HepG2 (cell line): ENCODE data around the gene SLC16A3. TPM values are rescaled to one million over a fixed set of nuclear protein-coding genes. Genes with fewer than 3 reads are reported as not detected.
A peak's percentile ranks its signal among the peaks of the same experiment; 100 is the strongest.

Experiments
- BCL6 ChIP-seq: IDR thresholded peaks from 2 replicates; pipeline ENCODE4 v1.6.1; 2016; ENCODE audit warnings: missing genetic modification reagents, missing compliant biosample characterization
- EEA1 ChIP-seq: sonication (generic); formaldehyde crosslinking; IDR thresholded peaks from 2 replicates; pipeline ENCODE4 v1.5.1; 2020; ENCODE audit warnings: mild to moderate bottlenecking, missing genetic modification reagents, borderline replicate concordance
- KDM5A ChIP-seq: fragments of 200-600 bp; sonication (generic); IDR thresholded peaks from 2 replicates; pipeline ENCODE4 v1.7.0; 2018; ENCODE audit warnings: antibody characterized with exemption, mild to moderate bottlenecking, low read length, borderline replicate concordance
- NCOA5 ChIP-seq: sonication (generic); formaldehyde crosslinking; IDR thresholded peaks from 2 replicates; pipeline ENCODE4 v1.4.0; 2020; ENCODE audit warnings: missing genetic modification reagents
- NFIC ChIP-seq: IDR thresholded peaks from 2 replicates; pipeline ENCODE4 v1.6.1; 2012; ENCODE audit warnings: mild to moderate bottlenecking, low read length, inconsistent platforms
- NFYB ChIP-seq: sonication (generic); formaldehyde crosslinking; IDR thresholded peaks from 2 replicates; pipeline ENCODE4 v1.4.0; 2020; ENCODE audit warnings: missing genetic modification reagents
- NR2F6 ChIP-seq, 2 experiments: IDR thresholded peaks; 2 replicates each; pipeline ENCODE4 v1.6.1; 2016; ENCODE audit warnings: antibody characterized with exemption in 1 of 2, mild to moderate bottlenecking in 1 of 2
- SSRP1 ChIP-seq: IDR thresholded peaks from 2 replicates; pipeline ENCODE4 v1.6.1; 2016; ENCODE audit warnings: control low read depth
- THYN1 ChIP-seq: sonication (generic); formaldehyde crosslinking; IDR thresholded peaks from 2 replicates; pipeline ENCODE4 v1.8.1; 2023; ENCODE audit warnings: low read depth, mild to moderate bottlenecking, moderate library complexity, missing genetic modification reagents, borderline replicate concordance
- ZBTB34 ChIP-seq: sonication (generic); formaldehyde crosslinking; IDR thresholded peaks from 2 replicates; pipeline ENCODE4 v1.8.0; 2022; ENCODE audit warnings: mild to moderate bottlenecking, missing genetic modification reagents
- ZNF687 ChIP-seq: sonication (generic); formaldehyde crosslinking; IDR thresholded peaks from 2 replicates; pipeline ENCODE4 v1.5.1; 2020; ENCODE audit warnings: mild to moderate bottlenecking, missing genetic modification reagents, moderate library complexity
- ZSCAN20 ChIP-seq: sonication (generic); formaldehyde crosslinking; IDR thresholded peaks from 2 replicates; pipeline ENCODE4 v1.4.0; 2020; ENCODE audit warnings: missing genetic modification reagents, mild to moderate bottlenecking, borderline replicate concordance
- polyA plus RNA-seq, 8 experiments: library from polyadenylated mRNA; depleted of rRNA in 3 of 8; stranded (reverse) in 7 of 8; unstranded in 1 of 8; fragments of >200 nt; fragmentation: Illumina TruSeq in 4 of 8; extraction: Trizol in 4 of 8; gene quantifications; 2 replicates each; pipeline versions ENCODE4 v1.2.1 to v1.2.3, GENCODE V29; 2011 to 2016; ENCODE audit warnings: low read depth in 4 of 8, missing spikeins in 1 of 8, mixed read lengths in 1 of 8; ENCODE audit not compliant: insufficient read depth in 1 of 8
- total RNA-seq, 5 experiments: library from RNA; depleted of rRNA; stranded (reverse); fragments of >200 nt; fragmentation: Illumina TruSeq; extraction: Trizol; gene quantifications; 2 replicates each; pipeline ENCODE4 v1.2.3, GENCODE V29; 2016; ENCODE audit warnings: low read depth in 1 of 5
- TF ChIP-seq, protein P1 (sequence below): sonication (generic); formaldehyde crosslinking; IDR thresholded peaks from 2 replicates; pipeline ENCODE4 v1.4.0; 2020; ENCODE audit warnings: missing genetic modification reagents
- TF ChIP-seq, protein P2 (sequence below): sonication (generic); formaldehyde crosslinking; IDR thresholded peaks from 2 replicates; pipeline ENCODE4 v1.4.0; 2020; ENCODE audit warnings: mild to moderate bottlenecking, missing genetic modification reagents
- TF ChIP-seq, protein P3 (sequence below): sonication (generic); formaldehyde crosslinking; conservative IDR thresholded peaks from 2 replicates; pipeline ENCODE4 v1.4.0; 2020; ENCODE audit warnings: missing genetic modification reagents

Gene SLC16A3
- total and polyA plus RNA-seq, 2 of the 13 experiments (the other 11 are each of a cell fraction or from before 2014, with no cell fraction given) = 242 to 349 TPM

DNA sequence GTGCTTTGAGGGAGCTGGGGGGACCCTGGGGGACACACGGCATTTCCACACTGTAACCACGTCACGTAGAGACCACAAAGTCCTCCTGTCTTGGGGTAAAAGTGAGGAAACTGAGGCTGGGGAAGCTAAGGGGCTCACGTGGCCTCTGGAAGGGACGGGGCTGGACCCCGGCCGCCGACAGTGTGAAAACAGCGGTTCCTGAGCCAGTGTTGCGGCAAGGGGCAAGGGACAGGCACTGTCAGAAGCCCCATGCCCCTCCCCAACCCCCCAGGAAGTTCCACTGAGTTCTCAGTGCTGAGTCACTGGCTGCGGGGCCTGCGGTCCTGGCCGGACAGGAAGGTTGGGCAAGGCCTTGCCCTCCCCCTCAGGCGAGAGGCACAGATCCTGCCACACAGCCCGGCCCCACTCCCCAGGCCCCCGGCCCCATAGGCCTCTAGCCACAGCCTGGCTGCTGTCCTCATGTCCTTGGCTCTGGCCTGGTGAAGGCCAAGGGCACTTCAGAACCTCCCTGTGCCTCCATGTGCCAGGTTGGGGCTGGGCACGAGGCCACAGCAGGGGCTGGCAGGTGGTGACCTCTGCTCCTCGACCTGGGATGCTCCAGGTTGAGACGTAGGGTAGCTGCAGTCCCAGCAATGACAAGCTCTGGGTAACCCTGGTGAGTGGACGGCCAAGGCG lies 11.2 kb upstream of the SLC16A3 start (continued):
- TF ChIP-seq ZNF687 (CRISPR knock-in tag) (peak; percentile 91), NFYB (no peak), NR2F6 (IDR thresholded peaks at IDR 0.05) (no peak; the same call in 1 of the 2 replicates), NR2F6 (CRISPR knock-in tag; IDR thresholded peaks at IDR 0.05) (peak; percentile 92), ZSCAN20 (no peak), NFIC (no peak), EEA1 (0 out of 2 replicates have a peak, but pooled peaks have one; percentile 62), ZBTB34 (no peak), NCOA5 (CRISPR knock-in tag) (no peak), SSRP1 (CRISPR knock-in tag) (peak; percentile 77; the same call in 1 of the 2 replicates), BCL6 (CRISPR knock-in tag) (peak; percentile 63; the same call in 1 of the 2 replicates), THYN1 (CRISPR knock-in tag) (no peak), KDM5A (no peak)
- TF ChIP-seq, protein P1, sequence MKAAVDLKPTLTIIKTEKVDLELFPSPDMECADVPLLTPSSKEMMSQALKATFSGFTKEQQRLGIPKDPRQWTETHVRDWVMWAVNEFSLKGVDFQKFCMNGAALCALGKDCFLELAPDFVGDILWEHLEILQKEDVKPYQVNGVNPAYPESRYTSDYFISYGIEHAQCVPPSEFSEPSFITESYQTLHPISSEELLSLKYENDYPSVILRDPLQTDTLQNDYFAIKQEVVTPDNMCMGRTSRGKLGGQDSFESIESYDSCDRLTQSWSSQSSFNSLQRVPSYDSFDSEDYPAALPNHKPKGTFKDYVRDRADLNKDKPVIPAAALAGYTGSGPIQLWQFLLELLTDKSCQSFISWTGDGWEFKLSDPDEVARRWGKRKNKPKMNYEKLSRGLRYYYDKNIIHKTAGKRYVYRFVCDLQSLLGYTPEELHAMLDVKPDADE = no peak
- TF ChIP-seq, protein P2, sequence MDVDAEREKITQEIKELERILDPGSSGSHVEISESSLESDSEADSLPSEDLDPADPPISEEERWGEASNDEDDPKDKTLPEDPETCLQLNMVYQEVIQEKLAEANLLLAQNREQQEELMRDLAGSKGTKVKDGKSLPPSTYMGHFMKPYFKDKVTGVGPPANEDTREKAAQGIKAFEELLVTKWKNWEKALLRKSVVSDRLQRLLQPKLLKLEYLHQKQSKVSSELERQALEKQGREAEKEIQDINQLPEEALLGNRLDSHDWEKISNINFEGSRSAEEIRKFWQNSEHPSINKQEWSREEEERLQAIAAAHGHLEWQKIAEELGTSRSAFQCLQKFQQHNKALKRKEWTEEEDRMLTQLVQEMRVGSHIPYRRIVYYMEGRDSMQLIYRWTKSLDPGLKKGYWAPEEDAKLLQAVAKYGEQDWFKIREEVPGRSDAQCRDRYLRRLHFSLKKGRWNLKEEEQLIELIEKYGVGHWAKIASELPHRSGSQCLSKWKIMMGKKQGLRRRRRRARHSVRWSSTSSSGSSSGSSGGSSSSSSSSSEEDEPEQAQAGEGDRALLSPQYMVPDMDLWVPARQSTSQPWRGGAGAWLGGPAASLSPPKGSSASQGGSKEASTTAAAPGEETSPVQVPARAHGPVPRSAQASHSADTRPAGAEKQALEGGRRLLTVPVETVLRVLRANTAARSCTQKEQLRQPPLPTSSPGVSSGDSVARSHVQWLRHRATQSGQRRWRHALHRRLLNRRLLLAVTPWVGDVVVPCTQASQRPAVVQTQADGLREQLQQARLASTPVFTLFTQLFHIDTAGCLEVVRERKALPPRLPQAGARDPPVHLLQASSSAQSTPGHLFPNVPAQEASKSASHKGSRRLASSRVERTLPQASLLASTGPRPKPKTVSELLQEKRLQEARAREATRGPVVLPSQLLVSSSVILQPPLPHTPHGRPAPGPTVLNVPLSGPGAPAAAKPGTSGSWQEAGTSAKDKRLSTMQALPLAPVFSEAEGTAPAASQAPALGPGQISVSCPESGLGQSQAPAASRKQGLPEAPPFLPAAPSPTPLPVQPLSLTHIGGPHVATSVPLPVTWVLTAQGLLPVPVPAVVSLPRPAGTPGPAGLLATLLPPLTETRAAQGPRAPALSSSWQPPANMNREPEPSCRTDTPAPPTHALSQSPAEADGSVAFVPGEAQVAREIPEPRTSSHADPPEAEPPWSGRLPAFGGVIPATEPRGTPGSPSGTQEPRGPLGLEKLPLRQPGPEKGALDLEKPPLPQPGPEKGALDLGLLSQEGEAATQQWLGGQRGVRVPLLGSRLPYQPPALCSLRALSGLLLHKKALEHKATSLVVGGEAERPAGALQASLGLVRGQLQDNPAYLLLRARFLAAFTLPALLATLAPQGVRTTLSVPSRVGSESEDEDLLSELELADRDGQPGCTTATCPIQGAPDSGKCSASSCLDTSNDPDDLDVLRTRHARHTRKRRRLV (CRISPR knock-in tag) = no peak
- TF ChIP-seq, protein P3, sequence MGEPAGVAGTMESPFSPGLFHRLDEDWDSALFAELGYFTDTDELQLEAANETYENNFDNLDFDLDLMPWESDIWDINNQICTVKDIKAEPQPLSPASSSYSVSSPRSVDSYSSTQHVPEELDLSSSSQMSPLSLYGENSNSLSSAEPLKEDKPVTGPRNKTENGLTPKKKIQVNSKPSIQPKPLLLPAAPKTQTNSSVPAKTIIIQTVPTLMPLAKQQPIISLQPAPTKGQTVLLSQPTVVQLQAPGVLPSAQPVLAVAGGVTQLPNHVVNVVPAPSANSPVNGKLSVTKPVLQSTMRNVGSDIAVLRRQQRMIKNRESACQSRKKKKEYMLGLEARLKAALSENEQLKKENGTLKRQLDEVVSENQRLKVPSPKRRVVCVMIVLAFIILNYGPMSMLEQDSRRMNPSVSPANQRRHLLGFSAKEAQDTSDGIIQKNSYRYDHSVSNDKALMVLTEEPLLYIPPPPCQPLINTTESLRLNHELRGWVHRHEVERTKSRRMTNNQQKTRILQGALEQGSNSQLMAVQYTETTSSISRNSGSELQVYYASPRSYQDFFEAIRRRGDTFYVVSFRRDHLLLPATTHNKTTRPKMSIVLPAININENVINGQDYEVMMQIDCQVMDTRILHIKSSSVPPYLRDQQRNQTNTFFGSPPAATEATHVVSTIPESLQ = no peak
